NB4 (cell line): ENCODE measurements around the gene TDRD10.

Source experiments
- DNase-seq: peaks from one replicate; pipeline ENCODE4 v3.0.0; 2010; ENCODE audit warnings: low read depth
- H3K4me3 ChIP-seq: one replicate; pipeline ENCODE4 v1.5.1; 2011; ENCODE audit warnings: mild to moderate bottlenecking, low read depth, low read length, moderate library complexity
- MYC ChIP-seq: IDR thresholded peaks from 2 replicates; pipeline ENCODE4 v1.6.1; 2011; ENCODE audit warnings: low read depth, low read length
- POLR2A ChIP-seq: IDR thresholded peaks from 2 replicates; pipeline ENCODE4 v1.6.1; 2011; ENCODE audit warnings: mild to moderate bottlenecking; ENCODE audit not compliant: insufficient read length; ENCODE audit errors: extremely low read depth
- TF ChIP-seq, protein P1 (sequence below): IDR thresholded peaks from 2 replicates; pipeline ENCODE4 v1.6.1; 2011; ENCODE audit warnings: low read depth, low read length
- TF ChIP-seq, protein P2 (sequence below): IDR thresholded peaks from one replicate; pipeline ENCODE4 v1.5.1; 2012; ENCODE audit warnings: low read depth, low read length

The TDRD10 gene

DNA sequence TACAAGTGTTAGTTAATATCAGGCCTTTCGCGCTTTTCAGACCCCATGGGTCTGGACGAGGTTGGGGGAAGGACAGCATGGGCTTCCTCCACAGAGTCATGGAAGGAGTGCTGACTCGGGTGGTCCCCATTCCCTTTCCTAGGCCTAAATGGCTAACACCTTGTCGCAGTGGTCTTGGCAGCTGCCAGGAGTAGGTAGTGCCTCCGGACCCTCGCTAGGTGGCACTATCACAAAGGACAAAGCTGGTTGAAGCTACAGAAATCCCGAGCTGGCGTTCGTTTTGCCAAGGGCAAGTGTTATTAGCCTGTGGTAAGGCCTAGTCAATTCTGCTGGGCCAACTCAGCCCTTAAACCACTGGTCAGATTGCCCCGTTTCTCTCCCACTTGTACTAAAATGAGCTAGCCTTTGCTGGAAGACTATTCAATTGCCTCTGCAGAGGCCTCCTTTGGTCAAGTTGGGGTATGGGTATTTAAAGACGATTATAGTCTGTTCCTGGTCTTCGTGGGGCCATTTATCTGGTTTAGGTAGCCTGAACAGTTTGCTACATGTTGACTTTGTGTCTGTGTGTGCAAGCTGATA lies 57.5 kb downstream of the TDRD10 start:
- peak; percentile 94 for DNase-seq
- H3K4me3 ChIP-seq: peak overlapping the region; percentile 84
- TF ChIP-seq, protein P1, sequence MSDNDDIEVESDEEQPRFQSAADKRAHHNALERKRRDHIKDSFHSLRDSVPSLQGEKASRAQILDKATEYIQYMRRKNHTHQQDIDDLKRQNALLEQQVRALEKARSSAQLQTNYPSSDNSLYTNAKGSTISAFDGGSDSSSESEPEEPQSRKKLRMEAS: peak; percentile 44; the same call in 1 of the 2 replicates
- no peak for TF ChIP-seq POLR2A
- TF ChIP-seq MYC: peak; percentile 60; the same call in 1 of the 2 replicates
- TF ChIP-seq, protein P2, sequence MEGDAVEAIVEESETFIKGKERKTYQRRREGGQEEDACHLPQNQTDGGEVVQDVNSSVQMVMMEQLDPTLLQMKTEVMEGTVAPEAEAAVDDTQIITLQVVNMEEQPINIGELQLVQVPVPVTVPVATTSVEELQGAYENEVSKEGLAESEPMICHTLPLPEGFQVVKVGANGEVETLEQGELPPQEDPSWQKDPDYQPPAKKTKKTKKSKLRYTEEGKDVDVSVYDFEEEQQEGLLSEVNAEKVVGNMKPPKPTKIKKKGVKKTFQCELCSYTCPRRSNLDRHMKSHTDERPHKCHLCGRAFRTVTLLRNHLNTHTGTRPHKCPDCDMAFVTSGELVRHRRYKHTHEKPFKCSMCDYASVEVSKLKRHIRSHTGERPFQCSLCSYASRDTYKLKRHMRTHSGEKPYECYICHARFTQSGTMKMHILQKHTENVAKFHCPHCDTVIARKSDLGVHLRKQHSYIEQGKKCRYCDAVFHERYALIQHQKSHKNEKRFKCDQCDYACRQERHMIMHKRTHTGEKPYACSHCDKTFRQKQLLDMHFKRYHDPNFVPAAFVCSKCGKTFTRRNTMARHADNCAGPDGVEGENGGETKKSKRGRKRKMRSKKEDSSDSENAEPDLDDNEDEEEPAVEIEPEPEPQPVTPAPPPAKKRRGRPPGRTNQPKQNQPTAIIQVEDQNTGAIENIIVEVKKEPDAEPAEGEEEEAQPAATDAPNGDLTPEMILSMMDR: peak; percentile 88

GRCh38 chr1:154565876-154566275 lies 63.9 kb downstream of the TDRD10 start:
- no peak for TF ChIP-seq MYC
- TF ChIP-seq, protein P1: no peak
- TF ChIP-seq POLR2A: no peak
- TF ChIP-seq, protein P2: no peak
- H3K4me3 ChIP-seq: no peak overlapping the region
- no peak for DNase-seq

- no peak within 1 kb of the TSS for H3K4me3 ChIP-seq
- DNase-seq: peak; percentile 65
- 0 out of 2 replicates have a peak, but pooled peaks have one; percentile 9 for TF ChIP-seq MYC
- TF ChIP-seq, protein P2: no peak
Observed at GRCh38 chr1:154567386-154568156, 65.6 kb downstream of the TDRD10 start, which contains the start of gene CHRNB2. CHRNB2 (plus strand) TSS chr1:154567778; CDS start chr1:154568045, 267 bp downstream.

DNA sequence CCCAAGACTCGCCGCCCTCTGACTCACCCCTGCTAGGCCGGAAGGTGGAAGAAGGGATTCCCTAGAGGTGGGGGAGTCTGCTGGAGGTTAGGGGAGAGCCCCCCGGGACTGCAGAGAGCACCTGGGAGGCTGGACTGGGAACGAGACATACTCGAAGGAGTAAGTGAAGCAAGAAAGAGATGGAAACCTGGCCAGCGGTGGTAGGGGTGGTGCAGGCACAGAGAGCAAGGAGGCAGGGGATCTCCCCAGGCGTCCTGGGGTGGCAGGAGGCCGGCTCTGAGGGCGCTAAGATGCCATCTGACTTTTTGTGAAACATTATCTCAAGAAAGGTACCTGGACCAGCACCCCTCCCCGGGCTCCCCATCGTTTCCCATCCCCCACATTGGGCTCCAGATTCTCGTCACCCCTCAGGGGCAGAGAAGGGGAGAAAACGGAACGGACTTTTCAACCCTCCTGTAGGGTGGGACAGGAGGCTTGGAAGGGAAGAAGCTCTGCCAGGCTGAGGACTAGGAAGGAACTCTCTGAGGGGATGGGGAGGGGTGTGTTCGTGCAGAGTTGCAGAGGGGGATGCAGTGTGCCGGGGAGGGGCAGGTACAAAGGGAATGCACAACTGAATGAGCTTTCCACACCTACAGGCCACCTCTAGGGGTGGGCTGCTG lies 66.3 kb downstream of the TDRD10 start:
- TF ChIP-seq, protein P1: no peak
- TF ChIP-seq, protein P2: no peak
- no peak for DNase-seq
- no peak overlapping the region for H3K4me3 ChIP-seq

GRCh38 chr1:154571244-154571963 lies 69.4 kb downstream of the TDRD10 start:
- TF ChIP-seq, protein P2: no peak
- no peak for TF ChIP-seq POLR2A
- TF ChIP-seq, protein P1: no peak
- TF ChIP-seq MYC: no peak
- H3K4me3 ChIP-seq: no peak overlapping the region
- DNase-seq: no peak
